ENCODE results near the gene MACROH2A1.

MACROH2A1 gene

GRCh38 chr5:135289651-135290050, 109.4 kb downstream of the MACROH2A1 start:
- DNase-seq (ENCODE audit: low read depth, low spot score): no peak

DNA sequence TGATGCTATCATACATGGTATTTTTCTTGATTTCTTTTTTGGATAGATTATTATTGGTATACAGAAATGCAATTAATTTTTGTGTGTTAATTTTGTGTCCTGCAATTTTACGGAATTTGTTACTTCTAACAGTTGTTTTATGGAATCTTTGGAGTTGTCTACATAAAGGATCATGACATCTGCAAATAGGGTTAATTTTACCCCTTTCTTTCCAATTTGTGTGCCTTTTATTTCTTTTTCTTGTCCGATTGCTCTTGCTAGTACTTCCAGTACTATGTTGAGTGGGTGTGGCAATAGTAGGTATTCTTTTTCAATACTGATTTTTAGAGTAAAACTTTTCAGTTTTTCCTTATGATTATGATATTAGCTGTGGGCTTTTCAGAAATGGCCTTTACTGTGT, 111.5 kb downstream of the MACROH2A1 start:
- DNase-seq (ENCODE audit: low read depth, low spot score): no peak

All from ELF-1 (cell line).